ENCODE results near the gene ITGBL1. TPM values are rescaled to one million over a fixed set of nuclear protein-coding genes. Genes with fewer than 3 reads are reported as not detected.

Gene ITGBL1
- total and polyA plus RNA-seq, 2 experiments from 2014 or later, result 0.29 TPM; not detected in 1

DNA sequence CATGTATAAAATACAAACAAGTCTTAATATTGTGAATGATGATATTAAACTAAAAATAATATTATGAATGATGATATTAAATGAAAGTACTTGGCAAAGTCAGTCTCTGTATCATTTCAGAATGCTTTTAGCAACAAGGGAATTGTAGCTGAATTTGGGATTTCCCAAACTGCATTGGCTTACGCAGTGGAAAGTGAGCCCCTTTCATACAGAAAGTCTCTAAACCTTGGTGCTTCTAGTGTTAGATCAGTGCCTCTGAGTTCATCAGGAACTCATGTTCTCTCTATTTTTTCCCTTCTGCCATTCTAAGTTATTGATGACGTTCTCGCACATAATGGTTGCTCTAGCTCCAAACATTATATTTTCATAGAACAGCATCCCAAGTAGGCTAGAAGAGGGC, 300.0 kb downstream of the ITGBL1 start:
- DNase-seq (ENCODE audit: low spot score), result no peak
- H3K4me1 Mint-ChIP-seq, result peaks cover 10% of the 10 kb centered on the region
- H3K4me3 ChIP-seq, result no peak overlapping the region
- H3K36me3 Mint-ChIP-seq (ENCODE audit: low read depth), result no peaks in the 10 kb centered on the region
- H3K27ac Mint-ChIP-seq, result no peak overlapping the region
- H4K20me1 ChIP-seq (replicated peaks; ENCODE audit: insufficient read depth), result no peaks in the 10 kb centered on the region
- no peaks in the 10 kb centered on the region for H3K79me2 ChIP-seq (replicated peaks; ENCODE audit: insufficient read depth)
- no peak overlapping the region for H3K27ac ChIP-seq (ENCODE audit: low read depth)
- H3K4me1 ChIP-seq (ENCODE audit: insufficient read depth), result peaks cover 4% of the 10 kb centered on the region
- no peak overlapping the region for H3K4me2 ChIP-seq
- H3K4me3 Mint-ChIP-seq, result no peak overlapping the region
- H3K27me3 ChIP-seq (ENCODE audit: insufficient read depth), result no peaks in the 10 kb centered on the region
- no peak for TF ChIP-seq NANOG (IDR thresholded peaks at IDR 0.05; ENCODE audit: borderline replicate concordance)
- no peak for TF ChIP-seq JUNB (IDR thresholded peaks at IDR 0.05; ENCODE audit: unreplicated experiment)
- TF ChIP-seq POLR2AphosphoS5 (IDR thresholded peaks at IDR 0.05; ENCODE audit: low read depth), result no peak
- TF ChIP-seq, protein P1, sequence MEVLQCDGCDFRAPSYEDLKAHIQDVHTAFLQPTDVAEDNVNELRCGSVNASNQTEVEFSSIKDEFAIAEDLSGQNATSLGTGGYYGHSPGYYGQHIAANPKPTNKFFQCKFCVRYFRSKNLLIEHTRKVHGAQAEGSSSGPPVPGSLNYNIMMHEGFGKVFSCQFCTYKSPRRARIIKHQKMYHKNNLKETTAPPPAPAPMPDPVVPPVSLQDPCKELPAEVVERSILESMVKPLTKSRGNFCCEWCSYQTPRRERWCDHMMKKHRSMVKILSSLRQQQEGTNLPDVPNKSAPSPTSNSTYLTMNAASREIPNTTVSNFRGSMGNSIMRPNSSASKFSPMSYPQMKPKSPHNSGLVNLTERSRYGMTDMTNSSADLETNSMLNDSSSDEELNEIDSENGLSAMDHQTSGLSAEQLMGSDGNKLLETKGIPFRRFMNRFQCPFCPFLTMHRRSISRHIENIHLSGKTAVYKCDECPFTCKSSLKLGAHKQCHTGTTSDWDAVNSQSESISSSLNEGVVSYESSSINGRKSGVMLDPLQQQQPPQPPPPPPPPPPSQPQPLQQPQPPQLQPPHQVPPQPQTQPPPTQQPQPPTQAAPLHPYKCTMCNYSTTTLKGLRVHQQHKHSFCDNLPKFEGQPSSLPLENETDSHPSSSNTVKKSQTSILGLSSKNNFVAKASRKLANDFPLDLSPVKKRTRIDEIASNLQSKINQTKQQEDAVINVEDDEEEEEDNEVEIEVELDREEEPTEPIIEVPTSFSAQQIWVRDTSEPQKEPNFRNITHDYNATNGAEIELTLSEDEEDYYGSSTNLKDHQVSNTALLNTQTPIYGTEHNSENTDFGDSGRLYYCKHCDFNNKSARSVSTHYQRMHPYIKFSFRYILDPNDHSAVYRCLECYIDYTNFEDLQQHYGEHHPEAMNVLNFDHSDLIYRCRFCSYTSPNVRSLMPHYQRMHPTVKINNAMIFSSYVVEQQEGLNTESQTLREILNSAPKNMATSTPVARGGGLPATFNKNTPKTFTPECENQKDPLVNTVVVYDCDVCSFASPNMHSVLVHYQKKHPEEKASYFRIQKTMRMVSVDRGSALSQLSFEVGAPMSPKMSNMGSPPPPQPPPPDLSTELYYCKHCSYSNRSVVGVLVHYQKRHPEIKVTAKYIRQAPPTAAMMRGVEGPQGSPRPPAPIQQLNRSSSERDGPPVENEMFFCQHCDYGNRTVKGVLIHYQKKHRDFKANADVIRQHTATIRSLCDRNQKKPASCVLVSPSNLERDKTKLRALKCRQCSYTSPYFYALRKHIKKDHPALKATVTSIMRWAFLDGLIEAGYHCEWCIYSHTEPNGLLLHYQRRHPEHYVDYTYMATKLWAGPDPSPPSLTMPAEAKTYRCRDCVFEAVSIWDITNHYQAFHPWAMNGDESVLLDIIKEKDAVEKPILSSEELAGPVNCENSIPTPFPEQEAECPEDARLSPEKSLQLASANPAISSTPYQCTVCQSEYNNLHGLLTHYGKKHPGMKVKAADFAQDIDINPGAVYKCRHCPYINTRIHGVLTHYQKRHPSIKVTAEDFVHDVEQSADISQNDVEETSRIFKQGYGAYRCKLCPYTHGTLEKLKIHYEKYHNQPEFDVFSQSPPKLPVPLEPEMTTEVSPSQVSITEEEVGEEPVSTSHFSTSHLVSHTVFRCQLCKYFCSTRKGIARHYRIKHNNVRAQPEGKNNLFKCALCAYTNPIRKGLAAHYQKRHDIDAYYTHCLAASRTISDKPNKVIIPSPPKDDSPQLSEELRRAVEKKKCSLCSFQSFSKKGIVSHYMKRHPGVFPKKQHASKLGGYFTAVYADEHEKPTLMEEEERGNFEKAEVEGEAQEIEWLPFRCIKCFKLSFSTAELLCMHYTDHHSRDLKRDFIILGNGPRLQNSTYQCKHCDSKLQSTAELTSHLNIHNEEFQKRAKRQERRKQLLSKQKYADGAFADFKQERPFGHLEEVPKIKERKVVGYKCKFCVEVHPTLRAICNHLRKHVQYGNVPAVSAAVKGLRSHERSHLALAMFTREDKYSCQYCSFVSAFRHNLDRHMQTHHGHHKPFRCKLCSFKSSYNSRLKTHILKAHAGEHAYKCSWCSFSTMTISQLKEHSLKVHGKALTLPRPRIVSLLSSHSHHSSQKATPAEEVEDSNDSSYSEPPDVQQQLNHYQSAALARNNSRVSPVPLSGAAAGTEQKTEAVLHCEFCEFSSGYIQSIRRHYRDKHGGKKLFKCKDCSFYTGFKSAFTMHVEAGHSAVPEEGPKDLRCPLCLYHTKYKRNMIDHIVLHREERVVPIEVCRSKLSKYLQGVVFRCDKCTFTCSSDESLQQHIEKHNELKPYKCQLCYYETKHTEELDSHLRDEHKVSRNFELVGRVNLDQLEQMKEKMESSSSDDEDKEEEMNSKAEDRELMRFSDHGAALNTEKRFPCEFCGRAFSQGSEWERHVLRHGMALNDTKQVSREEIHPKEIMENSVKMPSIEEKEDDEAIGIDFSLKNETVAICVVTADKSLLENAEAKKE (CRISPR knock-in tag; IDR thresholded peaks at IDR 0.05), result no peak
- TF ChIP-seq, protein P2, sequence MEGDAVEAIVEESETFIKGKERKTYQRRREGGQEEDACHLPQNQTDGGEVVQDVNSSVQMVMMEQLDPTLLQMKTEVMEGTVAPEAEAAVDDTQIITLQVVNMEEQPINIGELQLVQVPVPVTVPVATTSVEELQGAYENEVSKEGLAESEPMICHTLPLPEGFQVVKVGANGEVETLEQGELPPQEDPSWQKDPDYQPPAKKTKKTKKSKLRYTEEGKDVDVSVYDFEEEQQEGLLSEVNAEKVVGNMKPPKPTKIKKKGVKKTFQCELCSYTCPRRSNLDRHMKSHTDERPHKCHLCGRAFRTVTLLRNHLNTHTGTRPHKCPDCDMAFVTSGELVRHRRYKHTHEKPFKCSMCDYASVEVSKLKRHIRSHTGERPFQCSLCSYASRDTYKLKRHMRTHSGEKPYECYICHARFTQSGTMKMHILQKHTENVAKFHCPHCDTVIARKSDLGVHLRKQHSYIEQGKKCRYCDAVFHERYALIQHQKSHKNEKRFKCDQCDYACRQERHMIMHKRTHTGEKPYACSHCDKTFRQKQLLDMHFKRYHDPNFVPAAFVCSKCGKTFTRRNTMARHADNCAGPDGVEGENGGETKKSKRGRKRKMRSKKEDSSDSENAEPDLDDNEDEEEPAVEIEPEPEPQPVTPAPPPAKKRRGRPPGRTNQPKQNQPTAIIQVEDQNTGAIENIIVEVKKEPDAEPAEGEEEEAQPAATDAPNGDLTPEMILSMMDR (conservative IDR thresholded peaks at IDR 0.05; ENCODE audit: low read depth in 2 of 2), result no peak
- no peak for TF ChIP-seq STAT1 (IDR thresholded peaks at IDR 0.05; ENCODE audit: unreplicated experiment)
- no peak for TF ChIP-seq CREB1 (CRISPR knock-in tag; IDR thresholded peaks at IDR 0.05; ENCODE audit: low read depth)
- TF ChIP-seq ZNF331 (CRISPR knock-in tag; IDR thresholded peaks at IDR 0.05; ENCODE audit: low read depth), result no peak
- TF ChIP-seq ZNF114 (CRISPR knock-in tag; IDR thresholded peaks at IDR 0.05), result no peak
- no peak for TF ChIP-seq EZH2 (IDR thresholded peaks at IDR 0.05; ENCODE audit: low read depth, unreplicated experiment)
- H3K9me2 ChIP-seq (ENCODE audit: insufficient read depth), result no peaks in the 10 kb centered on the region
- no peaks in the 10 kb centered on the region for H3K9me3 Mint-ChIP-seq
- ATAC-seq, result no peak
- H3K36me3 ChIP-seq (ENCODE audit: insufficient read depth), result no peaks in the 10 kb centered on the region
- H3F3A ChIP-seq (replicated peaks; ENCODE audit: low read depth), result no peaks in the 10 kb centered on the region
- H2AFZ ChIP-seq, result no peak overlapping the region
- H3K27me3 Mint-ChIP-seq (ENCODE audit: insufficient read depth, low read depth, poor library complexity), result no peaks in the 10 kb centered on the region

All from GM23338 (cell line).